GM23338 (cell line): ENCODE data around the gene COL24A1. TPM values are rescaled to one million over a fixed set of nuclear protein-coding genes. Genes with fewer than 3 reads are reported as not detected.

Source experiments
- ATAC-seq: fragments of 200-7000 bp; cut with Tn5 transposase; 3 replicates; pipeline ENCODE4 v1.9.1; 2020
- DNase-seq: peaks from one replicate; pipeline ENCODE4 v3.0.0-alpha.2; 2015; ENCODE audit warnings: low spot score
- H2AFZ ChIP-seq: fragments of 200-600 bp; sonication (generic); 2 replicates; pipeline ENCODE4 v1.8.0; 2016; ENCODE audit warnings: antibody characterized with exemption, mild to moderate bottlenecking, moderate library complexity
- H3F3A ChIP-seq: fragments of 200-600 bp; sonication (generic); replicated peaks from 2 replicates; pipeline ENCODE4 v1.8.0; 2017; ENCODE audit warnings: antibody characterized with exemption, mixed run types, low read depth
- H3K27ac ChIP-seq: fragments of 200-600 bp; sonication (generic); 2 replicates; pipeline ENCODE4 v1.6.1; 2016; ENCODE audit warnings: low read depth
- H3K27me3 ChIP-seq: fragments of 200-600 bp; sonication (generic); 2 replicates; pipeline ENCODE4 v1.8.0; 2016; ENCODE audit warnings: mild to moderate bottlenecking, mixed run types, moderate library complexity; ENCODE audit not compliant: insufficient read depth
- H3K36me3 ChIP-seq: fragments of 200-600 bp; sonication (generic); 2 replicates; pipeline ENCODE4 v1.8.0; 2016; ENCODE audit warnings: mild to moderate bottlenecking; ENCODE audit not compliant: insufficient read depth
- H3K4me1 ChIP-seq: fragments of 200-600 bp; sonication (generic); 2 replicates; pipeline ENCODE4 v1.8.0; 2016; ENCODE audit warnings: mild to moderate bottlenecking, moderate library complexity; ENCODE audit not compliant: insufficient read depth
- H3K4me2 ChIP-seq: fragments of 200-600 bp; sonication (generic); 2 replicates; pipeline ENCODE4 v1.7.1; 2017; ENCODE audit warnings: mixed run types
- H3K4me3 ChIP-seq: fragments of 200-600 bp; sonication (generic); 2 replicates; pipeline ENCODE4 v1.6.1; 2016; ENCODE audit warnings: mixed run types
- H3K79me2 ChIP-seq: fragments of 200-600 bp; sonication (generic); replicated peaks from 2 replicates; pipeline ENCODE4 v1.8.0; 2017; ENCODE audit warnings: mild to moderate bottlenecking; ENCODE audit not compliant: insufficient read depth
- H3K9me2 ChIP-seq: fragments of 200-600 bp; sonication (generic); 2 replicates; pipeline ENCODE4 v1.8.0; 2017; ENCODE audit not compliant: insufficient read depth
- H4K20me1 ChIP-seq: fragments of 200-600 bp; sonication (generic); replicated peaks from 2 replicates; pipeline ENCODE4 v1.8.0; 2017; ENCODE audit warnings: mild to moderate bottlenecking; ENCODE audit not compliant: insufficient read depth
- H3K27ac Mint-ChIP-seq: 2 replicates; pipeline ENCODE4 v1.8.0; 2020; ENCODE audit warnings: inconsistent platforms, mild to moderate bottlenecking, moderate library complexity, mixed read lengths
- H3K27me3 Mint-ChIP-seq: 3 replicates; pipeline ENCODE4 v1.8.0; 2022; ENCODE audit warnings: low read depth, mild to moderate bottlenecking, moderate library complexity, mixed read lengths, inconsistent platforms; ENCODE audit not compliant: insufficient read depth, poor library complexity
- H3K36me3 Mint-ChIP-seq: 3 replicates; pipeline ENCODE4 v1.8.0; 2021; ENCODE audit warnings: low read depth, mild to moderate bottlenecking, inconsistent platforms, moderate library complexity, mixed read lengths
- H3K4me1 Mint-ChIP-seq: 3 replicates; pipeline ENCODE4 v1.8.0; 2020; ENCODE audit warnings: mild to moderate bottlenecking, inconsistent platforms, mixed read lengths
- H3K4me3 Mint-ChIP-seq: 3 replicates; pipeline ENCODE4 v1.8.0; 2021; ENCODE audit warnings: moderate library complexity, mild to moderate bottlenecking, inconsistent platforms, mixed read lengths
- H3K9me3 Mint-ChIP-seq: 3 replicates; pipeline ENCODE4 v1.8.0; 2020; ENCODE audit warnings: moderate library complexity, mild to moderate bottlenecking, inconsistent platforms, mixed read lengths
- CREB1 ChIP-seq: fragments of 250-450 bp; sonication (Bioruptor Pico); IDR thresholded peaks from 2 replicates; pipeline ENCODE4 v1.5.0; 2020; ENCODE audit warnings: low read depth, mild to moderate bottlenecking, moderate library complexity
- CTCF ChIP-seq, 2 experiments: fragments of 200-600 bp in 1 of 2; sonication (generic) in 1 of 2; conservative IDR thresholded peaks; 2 replicates each; pipeline versions ENCODE4 v1.5.1 to v1.6.1; 2016 to 2017; ENCODE audit warnings: antibody characterized with exemption in 2 of 2, low read depth in 2 of 2, mild to moderate bottlenecking in 2 of 2, moderate library complexity in 1 of 2
- ETS1 ChIP-seq: IDR thresholded peaks from 2 replicates; pipeline ENCODE4 v1.6.1; 2016; ENCODE audit warnings: antibody characterized with exemption
- EZH2 ChIP-seq: fragments of 200-600 bp; sonication (generic); IDR thresholded peaks from one replicate; pipeline ENCODE4 v1.8.0; 2017; ENCODE audit warnings: antibody characterized with exemption, mild to moderate bottlenecking, low read depth; ENCODE audit not compliant: unreplicated experiment
- EZH2phosphoT487 ChIP-seq: fragments of 200-600 bp; sonication (generic); IDR thresholded peaks from one replicate; pipeline ENCODE4 v1.8.1; 2018; ENCODE audit warnings: antibody characterized with exemption; ENCODE audit not compliant: unreplicated experiment
- JUNB ChIP-seq: IDR thresholded peaks from one replicate; pipeline ENCODE4 v1.6.1; 2016; ENCODE audit warnings: antibody characterized with exemption; ENCODE audit not compliant: unreplicated experiment
- NANOG ChIP-seq: IDR thresholded peaks from 2 replicates; pipeline ENCODE4 v1.6.1; 2016; ENCODE audit warnings: antibody characterized with exemption, borderline replicate concordance
- POLR2AphosphoS5 ChIP-seq: IDR thresholded peaks from 2 replicates; pipeline ENCODE4 v1.6.1; 2016; ENCODE audit warnings: antibody characterized with exemption, low read depth
- REST ChIP-seq: IDR thresholded peaks from one replicate; pipeline ENCODE4 v1.6.1; 2018; ENCODE audit warnings: antibody characterized with exemption; ENCODE audit not compliant: unreplicated experiment
- STAT1 ChIP-seq: IDR thresholded peaks from one replicate; pipeline ENCODE4 v1.6.1; 2016; ENCODE audit warnings: antibody characterized with exemption; ENCODE audit not compliant: unreplicated experiment
- ZNF114 ChIP-seq: fragments of 250-450 bp; sonication (Bioruptor Pico); IDR thresholded peaks from 2 replicates; pipeline ENCODE4 v1.5.0; 2020; ENCODE audit warnings: mild to moderate bottlenecking, moderate library complexity
- ZNF331 ChIP-seq: fragments of 250-450 bp; sonication (Bioruptor Pico); IDR thresholded peaks from 2 replicates; pipeline ENCODE4 v1.5.0; 2020; ENCODE audit warnings: low read depth, mild to moderate bottlenecking, moderate library complexity
- ZNF462 ChIP-seq: fragments of 250-450 bp; sonication (Bioruptor Pico); IDR thresholded peaks from 2 replicates; pipeline ENCODE4 v1.5.0; 2020; ENCODE audit warnings: mild to moderate bottlenecking, moderate library complexity
- polyA plus RNA-seq: library from polyadenylated mRNA; unstranded; fragments of >200 nt; fragmentation: Nextera tagmentation; extraction: Ambion mirVana; gene quantifications from 2 replicates; pipeline ENCODE4 v1.2.1, GENCODE V29; 2016
- total RNA-seq: library from RNA; depleted of rRNA; stranded (reverse); fragments of >200 nt; shearing (Covaris generic); gene quantifications from 2 replicates; pipeline ENCODE4 v1.2.3, GENCODE V29; 2014

COL24A1 gene
- total and polyA plus RNA-seq, 2 experiments from 2014 or later, result 1.2 to 2.1 TPM

GRCh38 chr1:85815906-85816305, 340.7 kb downstream of the COL24A1 start:
- no peak overlapping the region for H3K4me3 ChIP-seq
- H3K9me2 ChIP-seq, result 0 out of 2 replicates have a peak, but pooled peaks cover 8% of the 10 kb centered on the region
- no peak overlapping the region for H3K27ac ChIP-seq
- Mint-ChIP-seq H3K9me3 (no peaks in the 10 kb centered on the region), H3K27me3 (no peaks in the 10 kb centered on the region), H3K36me3 (no peaks in the 10 kb centered on the region), H3K4me1 (peaks cover 18% of the 10 kb centered on the region), H3K4me3 (no peak overlapping the region), H3K27ac (no peak overlapping the region)
- no peak overlapping the region for H2AFZ ChIP-seq
- H3K79me2 ChIP-seq, result no peaks in the 10 kb centered on the region
- no peaks in the 10 kb centered on the region for H3F3A ChIP-seq
- DNase-seq (no peak), ATAC-seq (no peak)
- no peak overlapping the region for H3K4me2 ChIP-seq
- no peaks in the 10 kb centered on the region for H3K36me3 ChIP-seq
- no peak for TF ChIP-seq NANOG
- no peak for TF ChIP-seq STAT1
- no peak for TF ChIP-seq JUNB
- TF ChIP-seq POLR2AphosphoS5, result no peak
- no peak for TF ChIP-seq ZNF114 (CRISPR knock-in tag)
- no peak for TF ChIP-seq EZH2phosphoT487
- TF ChIP-seq ETS1, result no peak
- TF ChIP-seq ZNF331 (CRISPR knock-in tag), result no peak
- TF ChIP-seq CREB1, result no peak
- no peak for TF ChIP-seq CTCF (conservative IDR thresholded peaks at IDR 0.05; ENCODE audit: low read depth in 2 of 2)
- no peak for TF ChIP-seq ZNF462 (CRISPR knock-in tag)
- TF ChIP-seq REST, result no peak
- TF ChIP-seq EZH2, result no peak
- H3K4me1 ChIP-seq, result peaks cover 19% of the 10 kb centered on the region
- no peaks in the 10 kb centered on the region for H3K27me3 ChIP-seq
- H4K20me1 ChIP-seq, result no peaks in the 10 kb centered on the region
